ENCODE results near the gene UNC5B.
"Not testable (repeated sequence)": the region's sequence is repeated elsewhere in the genome, so short reads cannot be mapped to it uniquely, and the experiment has no call there.

Gene UNC5B

DNA sequence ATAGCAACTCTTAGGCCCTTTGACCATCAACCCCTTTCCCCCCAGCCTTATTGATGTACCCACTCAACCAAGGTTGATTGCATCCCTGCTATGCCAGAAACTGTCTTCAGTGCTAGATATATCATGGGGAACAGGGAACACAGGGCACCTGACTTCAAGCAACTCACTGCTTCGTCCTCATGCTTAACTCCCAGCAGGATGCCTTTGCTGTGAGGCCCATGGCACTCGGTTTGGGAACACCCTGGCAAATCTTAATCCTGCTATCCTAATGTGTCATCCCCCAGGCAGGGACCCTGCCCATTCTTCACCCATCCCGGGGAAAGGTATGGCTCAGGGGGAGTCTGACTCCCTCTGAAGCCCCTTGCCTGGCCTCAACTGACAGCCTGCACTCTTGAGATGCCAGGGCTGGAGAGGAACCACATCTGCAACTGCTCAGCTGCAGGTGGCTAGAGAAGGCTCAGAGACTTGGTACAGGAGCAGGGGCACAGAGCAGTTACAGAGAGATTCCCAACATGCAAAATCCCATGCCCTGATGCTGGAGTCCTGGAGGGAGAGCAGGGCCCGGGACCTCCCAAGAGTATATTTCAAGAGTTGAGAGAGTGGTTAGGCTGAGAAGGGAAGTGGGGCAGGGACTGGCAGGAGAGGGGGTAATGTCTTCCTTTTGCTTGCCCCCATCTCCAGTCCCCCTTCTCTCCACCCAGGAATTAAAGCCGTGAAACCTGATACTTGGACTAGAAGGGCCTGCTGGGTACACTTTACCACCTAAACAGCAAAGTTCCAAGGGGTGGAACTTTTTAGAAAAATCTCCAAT lies 2.4 kb upstream of the UNC5B start:
- no peak for DNase-seq

DNA sequence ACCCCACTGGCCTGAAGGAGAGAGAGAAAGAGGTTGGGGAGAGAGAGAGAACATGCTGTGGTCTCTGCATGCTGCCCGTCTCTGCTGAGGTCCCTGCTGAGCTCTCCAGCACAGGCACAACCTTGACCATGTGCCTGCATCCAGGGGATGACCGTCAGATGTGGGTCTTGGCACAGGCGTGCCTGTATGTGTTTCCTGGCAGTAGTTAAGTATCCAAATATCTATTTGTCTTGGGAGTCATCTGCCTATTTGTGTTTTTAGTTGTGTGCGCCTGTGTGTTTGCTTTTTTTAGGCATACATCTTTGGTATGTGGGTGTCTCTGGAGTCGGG lies 1.9 kb upstream of the UNC5B start:
- DNase-seq, result no peak

DNA sequence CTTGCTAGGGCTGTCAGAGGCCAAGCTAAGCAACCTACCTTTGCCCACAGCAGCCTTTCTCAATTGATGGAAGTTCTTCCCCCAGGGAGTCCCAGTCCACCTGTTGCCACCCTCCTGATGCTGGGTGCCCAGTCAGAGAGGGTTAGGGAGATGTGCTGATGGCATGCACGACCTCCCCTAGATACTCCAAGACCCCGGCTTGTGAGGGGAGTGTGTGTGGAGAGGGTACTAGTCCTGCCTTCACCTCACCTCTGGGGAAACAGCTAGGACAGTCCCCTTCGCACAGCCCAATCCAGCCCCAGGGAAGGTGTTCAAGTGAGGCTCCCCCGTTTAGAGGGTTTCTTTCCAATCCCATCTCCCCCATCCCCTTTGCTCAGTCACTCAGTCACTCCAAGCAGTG lies 1.3 kb upstream of the UNC5B start:
- no peak for DNase-seq

DNA sequence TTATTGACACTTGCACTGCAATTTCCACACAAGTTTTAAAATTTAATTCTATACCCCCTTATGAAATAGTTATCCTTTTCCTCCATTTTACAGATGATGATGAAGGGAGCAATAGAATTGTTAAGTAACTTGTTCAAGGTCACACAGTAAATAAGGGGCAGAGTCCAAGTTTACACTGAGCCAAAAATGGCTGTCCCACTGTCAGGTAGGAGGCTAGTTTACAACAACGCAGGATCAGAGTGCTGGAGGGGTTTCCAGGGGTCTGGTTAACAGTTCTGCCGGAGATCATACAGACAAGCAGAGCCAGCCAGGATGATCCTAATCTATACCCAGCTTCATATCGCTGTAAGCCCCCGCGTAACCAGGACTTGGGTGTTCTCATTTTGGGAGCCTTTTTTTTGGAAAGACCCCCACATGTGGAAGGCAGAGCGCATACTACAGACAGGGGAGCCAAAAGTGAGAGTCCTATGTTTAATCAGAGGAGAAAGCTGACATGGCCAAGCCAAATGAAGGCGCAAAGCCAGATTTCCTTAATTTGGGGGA lies 524 bp upstream of the UNC5B start:
- no peak for DNase-seq

DNA sequence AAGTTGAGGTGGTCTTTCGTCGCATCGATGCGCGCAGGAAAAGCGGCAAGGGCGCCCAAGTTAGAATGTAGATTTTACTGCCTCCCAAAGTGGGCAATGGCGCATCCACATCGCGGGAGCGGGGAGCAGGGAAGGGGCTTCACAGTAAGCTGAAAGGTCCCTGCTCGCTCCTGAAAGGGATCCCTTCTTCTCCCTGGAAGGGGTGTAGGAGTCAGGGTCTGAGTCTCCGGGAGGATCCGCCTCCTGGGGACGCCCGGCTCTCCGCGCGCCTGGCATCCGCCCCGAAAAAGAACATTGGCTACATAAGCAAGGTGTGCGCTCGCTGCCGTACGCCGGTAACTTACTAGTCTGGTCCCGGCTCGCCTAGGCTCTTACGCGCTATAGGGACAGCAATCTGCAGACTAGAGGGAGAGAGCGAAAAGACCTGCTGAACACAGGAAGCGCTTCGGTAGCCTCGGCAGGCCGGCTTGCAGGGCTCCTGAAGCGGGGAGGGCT lies 804 bp downstream of the UNC5B start:
- DNase-seq, result peak; percentile 75

DNA sequence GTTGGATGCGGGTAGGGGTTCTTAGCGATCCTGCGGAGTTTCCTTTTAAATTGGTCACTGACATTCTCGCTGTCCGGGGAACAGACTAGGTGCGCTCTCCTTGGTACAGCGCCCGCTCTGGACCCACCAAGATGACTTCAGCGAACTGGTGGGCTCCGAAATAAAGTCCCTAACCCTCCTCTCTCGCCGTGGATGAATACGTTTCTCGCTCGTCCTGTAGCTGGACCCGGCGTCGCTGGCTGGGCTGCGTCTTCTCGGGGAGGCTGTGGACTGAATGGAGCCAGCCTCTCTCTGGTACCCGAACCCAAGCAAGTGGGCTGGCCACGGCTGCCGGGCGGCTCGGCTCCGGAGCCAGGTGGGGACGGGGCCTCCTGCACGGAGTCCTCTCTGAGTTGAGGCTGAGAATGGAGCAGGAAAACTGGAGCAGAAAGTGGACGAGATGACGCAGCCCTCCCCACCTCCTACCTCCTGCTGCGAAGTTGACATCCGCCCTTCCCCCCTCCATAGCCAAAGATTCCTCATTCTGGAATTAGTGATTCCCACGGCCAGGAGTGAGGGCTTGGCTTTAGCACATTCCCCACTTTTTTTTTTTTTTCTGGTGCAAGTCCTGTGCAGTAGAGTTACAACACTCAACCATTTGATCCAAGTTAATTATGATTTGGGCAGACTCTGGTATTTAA lies 1.5 kb downstream of the UNC5B start:
- peak; percentile 95 for DNase-seq

DNA sequence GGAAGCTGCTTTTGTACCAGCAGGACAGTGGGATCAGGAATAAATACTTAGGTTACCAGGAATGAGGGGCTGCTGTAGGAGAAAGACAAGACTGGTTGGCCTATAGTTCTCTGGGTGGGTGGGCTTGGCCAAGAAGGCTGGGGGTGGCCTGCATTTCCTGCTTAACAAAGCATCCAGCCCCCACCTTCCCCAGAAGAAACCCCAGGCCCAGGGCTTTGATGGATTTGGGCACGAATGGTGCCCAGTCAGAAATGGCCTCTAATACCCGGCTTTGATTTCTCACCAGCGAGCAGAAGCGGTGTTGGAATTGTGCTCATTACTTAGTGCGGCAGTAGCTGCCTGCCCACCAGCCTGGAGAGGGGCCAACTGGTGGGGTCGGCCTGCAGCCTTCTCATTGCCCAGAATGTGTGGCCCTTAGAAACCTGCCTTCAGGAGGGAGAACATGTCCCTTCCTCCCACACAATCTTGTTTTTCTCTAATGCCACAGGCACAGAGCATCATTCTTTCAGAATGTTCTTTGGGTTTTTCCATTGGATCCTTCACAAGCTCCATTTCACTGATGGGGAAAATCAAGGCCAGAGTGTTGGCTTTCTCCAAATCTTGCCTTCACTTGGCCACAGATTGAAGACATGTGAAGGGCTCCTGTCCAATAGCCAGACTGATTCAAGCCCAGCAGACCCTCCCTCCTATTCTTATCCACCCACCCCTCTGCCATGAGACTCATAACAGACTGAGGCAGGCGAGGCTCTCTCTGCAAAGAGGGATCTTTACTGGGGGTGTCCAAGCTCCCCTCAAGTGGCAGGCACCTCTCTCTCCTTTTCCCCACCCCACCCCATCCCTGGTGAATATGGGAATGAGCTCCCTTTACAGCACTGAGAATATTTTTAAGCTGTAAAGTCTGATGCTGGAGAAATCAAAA lies 2.5 kb downstream of the UNC5B start:
- DNase-seq, result no peak

DNA sequence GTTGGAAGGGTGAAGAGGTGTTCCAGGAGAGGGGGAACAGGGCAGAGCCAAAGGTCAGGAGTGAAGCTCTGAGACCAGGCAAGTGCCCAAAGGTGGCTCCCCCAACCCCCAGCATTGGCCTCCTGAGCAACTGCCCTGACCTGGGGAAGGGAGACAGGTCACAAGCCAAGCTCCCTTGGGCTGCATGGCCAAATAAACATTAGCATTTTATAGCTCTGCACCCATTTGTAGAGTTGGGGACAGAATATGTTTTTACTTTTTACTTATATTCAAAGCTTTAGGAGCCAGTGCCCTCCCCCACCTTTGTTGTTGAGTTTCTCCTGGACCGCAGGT lies 4.0 kb downstream of the UNC5B start:
- DNase-seq, result no peak

DNA sequence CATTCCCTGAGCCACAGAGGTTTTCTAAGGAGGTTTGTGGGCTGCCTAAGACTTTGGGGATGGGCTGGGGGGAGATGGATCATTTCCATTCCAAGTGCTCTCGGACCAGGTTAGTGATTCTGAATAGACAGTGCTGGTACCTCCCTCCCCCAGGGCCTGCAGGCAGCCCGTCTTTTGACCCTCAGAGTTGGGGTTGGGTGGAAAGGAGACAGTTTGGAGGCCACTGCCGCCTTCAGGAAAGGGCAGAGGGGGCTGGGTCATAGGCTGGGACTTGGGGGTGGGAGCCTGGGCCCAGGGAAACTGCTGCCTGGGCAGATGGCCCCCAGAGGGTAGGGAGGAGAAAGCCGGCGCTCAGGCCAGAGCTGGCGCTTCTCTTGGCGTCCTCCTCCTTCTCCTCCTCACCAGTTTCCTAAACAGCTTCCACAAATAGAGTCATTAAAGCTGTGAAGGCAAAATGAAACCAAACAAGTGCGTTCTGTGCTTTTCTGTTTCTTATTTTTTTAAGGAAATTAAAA lies 4.4 kb downstream of the UNC5B start:
- DNase-seq, result no peak

DNA sequence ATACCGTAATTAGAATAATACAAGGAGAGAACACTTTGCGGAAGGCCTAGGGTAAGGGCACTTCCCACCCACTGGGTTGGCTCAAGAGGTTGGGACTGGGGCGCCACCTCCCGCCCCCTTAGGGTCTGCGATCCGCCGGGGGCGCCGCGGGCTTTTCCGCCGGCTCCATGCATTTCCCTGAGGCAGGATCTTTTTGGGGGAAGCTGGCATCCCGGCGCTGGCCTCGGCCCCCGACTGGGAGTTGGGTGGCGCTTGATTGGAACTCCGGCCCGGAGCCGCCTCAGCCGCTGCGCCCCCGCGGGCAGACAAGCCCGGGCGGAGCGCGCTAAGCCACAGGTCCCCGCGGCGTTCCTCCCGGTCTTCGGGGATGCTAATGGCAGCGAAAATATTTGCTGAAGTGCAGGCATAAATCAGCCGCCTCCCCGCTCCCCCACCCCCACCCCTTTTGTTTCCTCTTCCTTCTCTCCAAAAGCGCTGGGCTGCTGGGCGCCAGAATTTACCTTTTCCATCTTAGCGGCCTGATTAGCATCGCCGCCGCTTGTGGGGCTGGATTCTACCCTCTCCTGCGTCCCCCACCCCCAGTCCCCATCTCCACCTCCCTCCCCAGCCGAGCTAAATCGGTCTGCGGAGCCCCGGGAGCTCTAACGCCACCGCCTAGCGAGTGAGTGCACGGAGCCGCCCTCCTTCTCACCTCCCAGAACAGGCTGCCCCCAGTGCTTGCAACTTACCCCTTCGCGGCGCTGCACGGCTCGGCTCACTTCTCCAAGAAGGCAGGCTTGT lies 5.1 kb downstream of the UNC5B start:
- DNase-seq, result peak; percentile 54

DNA sequence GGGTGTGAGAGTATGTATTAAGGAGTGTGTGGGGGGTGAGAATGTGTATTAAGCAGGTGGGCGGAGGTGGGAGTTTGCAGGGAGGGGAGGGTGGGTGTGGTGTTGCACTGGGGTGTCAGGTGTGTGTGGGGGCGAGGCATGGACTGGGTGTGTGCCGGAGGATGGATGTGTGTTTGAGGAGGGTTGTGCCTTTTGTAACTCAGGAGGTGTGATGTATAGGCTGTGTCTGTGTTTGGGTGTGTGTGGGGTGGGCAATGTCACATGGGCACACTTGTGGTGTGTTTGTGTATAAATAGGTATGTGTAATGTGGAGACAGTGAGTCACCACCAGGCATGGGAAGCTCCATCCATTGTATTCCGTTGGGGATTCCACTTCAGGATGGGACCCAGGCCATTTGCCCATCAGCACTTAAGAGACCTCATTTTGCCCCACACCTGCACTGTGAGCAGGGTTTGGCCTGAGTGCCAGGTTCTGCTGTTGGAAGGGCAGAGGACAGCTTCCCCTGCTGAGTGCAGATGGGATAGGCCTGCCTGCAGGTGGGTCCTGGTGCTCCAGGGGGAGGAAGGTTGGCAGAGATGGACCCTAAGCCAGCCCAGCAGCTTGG lies 5.8 kb downstream of the UNC5B start:
- DNase-seq, result peak; percentile 70

DNA sequence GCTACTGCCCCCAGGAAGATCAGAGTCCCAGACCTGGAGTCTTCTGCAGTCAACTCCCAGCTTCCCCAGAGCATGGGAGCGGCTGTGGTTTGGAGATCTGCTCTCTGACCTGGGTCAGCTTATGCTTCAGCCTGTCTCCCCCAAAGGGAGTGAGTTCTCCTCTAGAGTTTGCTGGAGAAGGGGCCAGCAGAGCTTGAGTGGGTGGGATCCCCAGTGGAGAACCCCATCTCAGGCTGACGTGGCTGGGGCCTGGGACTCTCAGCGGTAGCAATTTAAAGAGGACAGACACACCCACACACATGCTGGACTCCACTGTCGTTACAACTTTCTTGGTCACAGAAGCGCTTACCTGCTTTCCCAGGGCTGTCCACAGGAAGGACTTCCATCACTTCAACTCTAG lies 6.3 kb downstream of the UNC5B start:
- no peak for DNase-seq

DNA sequence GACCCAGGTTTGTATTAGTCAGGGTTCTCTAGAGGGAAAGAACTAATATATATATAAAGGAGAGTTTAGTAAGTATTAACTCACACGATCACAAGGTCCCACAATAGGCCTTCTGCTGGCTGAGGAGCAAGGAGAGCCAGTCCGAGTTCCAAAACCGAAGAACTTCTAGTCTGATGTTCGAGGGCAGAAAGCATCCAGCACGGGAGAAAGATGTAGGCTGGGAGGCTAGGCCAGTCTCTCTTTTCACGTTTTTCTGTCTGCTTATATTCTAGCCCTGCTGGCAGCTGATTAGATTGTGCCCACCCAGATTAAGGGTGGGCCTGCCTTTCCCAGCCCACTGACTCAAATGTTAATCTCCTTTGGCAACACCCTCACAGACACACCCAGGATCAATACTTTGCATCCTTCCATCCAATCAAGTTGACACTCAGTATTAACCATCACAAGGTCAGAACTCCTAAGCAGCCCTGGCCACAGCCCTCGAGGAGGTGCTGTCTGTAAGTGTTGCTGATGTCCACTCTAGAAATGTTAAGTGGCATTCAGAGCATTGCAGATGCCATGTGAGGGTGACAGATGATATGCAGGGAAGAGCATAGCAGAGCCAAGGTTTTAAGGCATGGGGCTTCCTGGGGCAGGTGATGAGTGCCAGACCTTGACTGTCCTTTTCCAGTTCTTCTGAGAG lies 7.0 kb downstream of the UNC5B start:
- not testable (repeated sequence) for DNase-seq

DNA sequence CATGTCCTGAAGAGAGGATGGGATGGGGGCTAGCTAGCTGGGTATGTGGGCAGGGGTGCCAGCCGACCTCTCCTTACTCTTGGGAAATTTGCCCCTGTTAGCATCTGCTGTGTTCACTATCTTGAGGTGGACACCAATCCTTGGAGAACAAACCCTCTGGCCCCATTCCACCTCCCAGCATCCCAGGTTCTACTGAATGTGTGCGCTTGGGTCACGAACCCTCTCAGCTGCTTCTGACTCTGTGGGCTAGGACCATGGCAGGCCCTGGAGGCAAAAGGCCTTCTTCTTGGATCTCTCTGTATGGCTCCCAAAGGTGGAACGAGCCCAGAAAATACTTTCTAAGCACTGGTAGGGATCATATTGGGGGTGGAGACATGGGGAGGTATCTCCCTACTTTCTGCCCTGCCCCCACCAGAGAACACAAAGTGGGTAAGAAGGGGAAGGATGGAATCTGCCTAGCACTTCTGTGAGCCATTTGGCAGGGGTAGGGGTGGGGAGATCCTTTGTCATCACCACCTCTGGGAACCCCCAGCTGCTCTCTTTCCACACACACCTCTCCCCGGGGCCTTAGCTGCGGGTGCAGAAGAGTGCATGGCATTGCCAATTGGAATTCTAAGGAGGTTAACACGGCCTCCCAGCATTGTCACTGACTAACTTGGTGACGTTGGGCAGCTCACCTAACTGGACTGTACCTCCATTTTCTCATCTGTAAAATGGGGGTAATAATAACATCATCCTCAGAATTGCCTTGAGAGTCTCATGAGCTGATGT lies 7.7 kb downstream of the UNC5B start:
- DNase-seq, result no peak

DNA sequence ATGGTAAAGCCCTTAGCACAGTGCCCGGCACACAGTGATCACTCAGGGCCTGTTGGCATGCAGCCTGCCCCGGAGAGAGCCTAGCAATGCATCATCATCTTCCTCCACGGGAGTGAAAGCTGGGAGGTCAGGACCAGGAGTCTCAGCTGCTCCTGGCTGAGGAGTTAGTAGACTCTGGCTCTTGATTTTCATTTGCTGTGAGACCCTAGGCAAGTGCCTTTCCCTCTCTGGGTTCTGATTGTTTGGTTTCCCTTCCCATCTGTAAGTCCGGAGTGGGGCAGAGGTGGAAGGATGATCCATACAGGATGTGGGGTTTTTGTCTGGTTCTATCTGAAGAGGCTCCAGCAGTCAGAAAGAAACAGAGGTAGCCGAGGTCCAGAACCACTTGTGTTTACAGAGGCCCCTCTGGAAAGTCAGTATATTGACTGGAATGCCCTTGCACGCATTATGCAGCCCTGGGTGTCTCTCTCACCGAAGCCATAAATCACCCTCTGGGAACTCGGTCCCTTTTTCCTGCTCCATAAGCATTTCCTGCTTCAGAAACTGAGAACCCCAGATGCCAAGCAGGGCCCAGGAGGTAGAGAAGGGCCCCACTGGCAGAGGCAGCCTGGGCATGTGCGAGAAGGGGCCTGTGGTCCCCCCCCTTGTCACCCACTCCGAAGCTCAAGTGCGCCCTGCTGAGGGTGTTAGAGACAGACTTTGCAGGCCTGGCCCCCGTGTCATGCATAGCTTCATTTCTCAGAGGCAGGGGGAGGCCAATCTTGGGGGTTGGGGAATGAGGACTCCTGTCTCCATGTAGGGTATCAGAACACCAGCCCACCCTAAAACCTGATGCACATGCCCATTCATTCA lies 8.5 kb downstream of the UNC5B start:
- DNase-seq, result no peak

DNA sequence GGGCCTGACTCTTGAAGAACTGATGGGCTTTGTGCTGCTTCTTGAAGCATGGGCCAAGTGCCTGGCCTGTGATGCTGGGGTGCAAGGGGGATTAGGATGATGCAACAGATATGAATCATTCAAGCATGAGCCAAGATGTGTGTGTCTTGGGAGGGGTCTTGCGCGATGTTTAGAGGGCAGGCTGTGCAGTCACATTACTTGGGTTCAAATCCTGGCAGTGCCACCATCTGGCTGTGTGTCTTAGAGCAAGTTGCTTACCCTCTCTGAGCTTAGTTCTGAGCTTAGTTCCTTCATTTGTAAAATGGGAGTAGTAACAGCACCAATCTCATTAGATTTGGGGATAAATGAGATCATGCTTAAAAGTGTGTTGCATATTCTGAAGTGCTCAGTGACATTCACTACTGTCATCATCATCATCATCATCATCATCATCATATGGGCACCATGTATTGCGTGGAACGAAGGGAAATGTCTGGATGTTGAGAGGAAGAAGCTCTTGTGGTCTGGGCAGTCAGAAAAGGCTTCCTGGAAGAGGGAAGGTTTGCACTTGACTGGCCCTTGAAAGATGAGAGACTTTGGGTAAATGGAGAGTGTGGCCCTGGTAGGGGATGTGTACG lies 9.3 kb downstream of the UNC5B start:
- DNase-seq, result no peak

DNA sequence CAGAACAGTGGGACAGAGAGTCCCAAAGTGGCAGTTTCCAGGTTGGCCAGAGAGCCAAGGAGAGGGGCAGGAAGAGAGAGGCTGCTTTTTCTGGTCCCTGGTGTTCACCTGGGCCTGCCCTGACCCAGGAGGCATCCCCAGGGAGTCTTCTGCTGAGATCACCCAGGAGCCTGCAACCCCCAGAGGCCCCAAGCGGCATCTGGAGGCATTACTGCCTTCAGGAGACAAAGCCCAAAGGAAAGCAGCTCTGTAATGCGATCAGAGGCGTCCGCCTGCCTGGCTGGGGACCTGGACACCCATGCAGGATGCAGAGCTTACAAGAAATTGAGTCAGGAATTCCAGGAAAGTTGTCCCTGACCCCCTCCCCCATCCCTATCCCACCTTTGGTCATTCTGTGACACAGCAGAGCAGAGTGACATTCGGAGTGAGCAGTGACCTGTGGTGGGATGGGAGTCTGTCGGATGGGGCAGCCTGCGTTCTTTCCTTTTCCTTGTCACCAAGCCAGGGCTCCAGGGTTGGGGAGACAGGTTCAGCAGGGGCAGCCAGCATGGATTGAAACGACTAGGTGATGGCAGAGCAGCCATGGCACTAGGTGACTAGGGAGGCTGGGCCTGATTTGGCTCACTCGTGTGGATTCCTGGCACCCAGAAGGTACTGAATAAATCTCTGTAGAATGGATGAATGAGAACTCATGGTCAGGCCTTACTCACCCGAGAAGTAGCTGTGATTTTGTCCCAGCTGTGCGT lies 10.4 kb downstream of the UNC5B start:
- peak; percentile 54 for DNase-seq

Measured in fibroblast of skin of right biceps (primary cell).